Vagina (tissue), 2 donors: ENCODE measurements around the gene NR4A2. TPM values are rescaled to one million over a fixed set of nuclear protein-coding genes. Genes with fewer than 3 reads are reported as not detected.
"Not testable (repeated sequence)": the region's sequence is repeated elsewhere in the genome, so short reads cannot be mapped to it uniquely, and the experiment has no call there.

ENCODE experiments used
- DNase-seq, 2 donors: peaks; one replicate each; pipeline ENCODE4 v3.0.0-alpha.2; 2017; ENCODE audit errors: extremely low spot score in 2 of 2
- H3K27ac ChIP-seq: fragments of 200-600 bp; sonication (generic); one replicate; pipeline ENCODE4 v1.5.1; 2019
- H3K27me3 ChIP-seq: fragments of 200-600 bp; sonication (generic); one replicate; pipeline ENCODE4 v1.5.1; 2019
- H3K36me3 ChIP-seq, 2 donors: fragments of 200-600 bp; sonication (generic); one replicate each; pipeline ENCODE4 v1.5.1; 2017 to 2019
- H3K4me1 ChIP-seq: fragments of 200-600 bp; sonication (generic); one replicate; pipeline ENCODE4 v1.5.1; 2019
- H3K4me3 ChIP-seq, 2 donors: fragments of 200-600 bp; sonication (generic); 1 replicate in 1 of 2; 2 replicates in 1 of 2; pipeline ENCODE4 v1.5.1; 2016 to 2019
- H3K9me3 ChIP-seq: fragments of 200-600 bp; sonication (generic); one replicate; pipeline ENCODE4 v1.5.1; 2019
- POLR2A ChIP-seq, 2 donors: fragments of 450-650 bp; IDR thresholded peaks; one replicate each; pipeline ENCODE4 v1.6.1; 2017; ENCODE audit warnings: antibody characterized with exemption in 2 of 2, mild to moderate bottlenecking in 2 of 2, moderate library complexity in 2 of 2
- POLR2AphosphoS5 ChIP-seq, 2 donors: sonication (generic); formaldehyde crosslinking; IDR thresholded peaks; one replicate each; pipeline ENCODE4 v1.9.0; 2017; ENCODE audit warnings: antibody characterized with exemption in 2 of 2, mild to moderate bottlenecking in 2 of 2, low read depth in 1 of 2; ENCODE audit not compliant: insufficient read depth in 1 of 2
- intact Hi-C: fragments of 100-400 bp; cut with DNase I; formaldehyde crosslinking; loops from one replicate; pipeline ENCODE4 v1.15.1; 2023
- total RNA-seq: library from RNA; depleted of rRNA; stranded (reverse); fragments of >200 nt; gene quantifications from one replicate; pipeline ENCODE4 v1.2.3, GENCODE V29; 2016
- TF ChIP-seq, protein P1 (sequence below), 3 experiments: fragments of 450-650 bp in 2 of 3; fragments of 200-600 bp in 1 of 3; sonication (generic) in 1 of 3; IDR thresholded peaks; one replicate each; pipeline ENCODE4 v1.5.1; 2017 to 2019; ENCODE audit warnings: antibody characterized with exemption in 3 of 3, mild to moderate bottlenecking in 2 of 3, moderate library complexity in 2 of 3

The NR4A2 gene
- total RNA-seq, 1 donor from 2014 or later, result 17.2 TPM

DNA sequence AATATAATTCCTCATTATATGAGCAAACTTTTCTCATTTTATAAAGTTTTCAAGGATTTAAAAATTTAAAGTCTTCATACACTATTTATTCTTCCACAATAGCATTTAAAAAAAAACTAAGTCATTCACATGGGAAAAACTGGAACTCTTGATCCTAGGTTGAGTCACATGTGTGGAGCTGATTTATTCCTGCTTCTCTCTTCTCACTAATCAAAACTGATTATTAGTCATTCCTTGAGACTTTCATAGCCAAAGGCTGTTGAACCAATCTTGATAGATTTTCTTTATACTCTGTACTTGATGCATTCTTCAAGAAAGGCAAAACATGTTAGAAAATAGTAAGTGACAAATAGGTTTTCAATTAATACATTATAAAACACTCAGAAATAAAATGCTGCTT lies 27.4 kb downstream of the NR4A2 start:
- Histone ChIP-seq H3K9me3 (no peaks in the 10 kb centered on the region), H3K36me3 (no peaks in the 10 kb centered on the region), H3K27ac (no peak overlapping the region), H3K4me1 (no peaks in the 10 kb centered on the region), H3K4me3 (no peak overlapping the region), H3K27me3 (no peaks in the 10 kb centered on the region)
- DNase-seq, result no peak
- TF ChIP-seq POLR2A (IDR thresholded peaks at IDR 0.05) (no peak), POLR2AphosphoS5 (IDR thresholded peaks at IDR 0.05; ENCODE audit: insufficient read depth in 1 of 2, low read depth in 1 of 2) (no peak)
- TF ChIP-seq, protein P1, sequence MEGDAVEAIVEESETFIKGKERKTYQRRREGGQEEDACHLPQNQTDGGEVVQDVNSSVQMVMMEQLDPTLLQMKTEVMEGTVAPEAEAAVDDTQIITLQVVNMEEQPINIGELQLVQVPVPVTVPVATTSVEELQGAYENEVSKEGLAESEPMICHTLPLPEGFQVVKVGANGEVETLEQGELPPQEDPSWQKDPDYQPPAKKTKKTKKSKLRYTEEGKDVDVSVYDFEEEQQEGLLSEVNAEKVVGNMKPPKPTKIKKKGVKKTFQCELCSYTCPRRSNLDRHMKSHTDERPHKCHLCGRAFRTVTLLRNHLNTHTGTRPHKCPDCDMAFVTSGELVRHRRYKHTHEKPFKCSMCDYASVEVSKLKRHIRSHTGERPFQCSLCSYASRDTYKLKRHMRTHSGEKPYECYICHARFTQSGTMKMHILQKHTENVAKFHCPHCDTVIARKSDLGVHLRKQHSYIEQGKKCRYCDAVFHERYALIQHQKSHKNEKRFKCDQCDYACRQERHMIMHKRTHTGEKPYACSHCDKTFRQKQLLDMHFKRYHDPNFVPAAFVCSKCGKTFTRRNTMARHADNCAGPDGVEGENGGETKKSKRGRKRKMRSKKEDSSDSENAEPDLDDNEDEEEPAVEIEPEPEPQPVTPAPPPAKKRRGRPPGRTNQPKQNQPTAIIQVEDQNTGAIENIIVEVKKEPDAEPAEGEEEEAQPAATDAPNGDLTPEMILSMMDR (IDR thresholded peaks at IDR 0.05), result no peak
- intact Hi-C loops, result no loop called here

DNA sequence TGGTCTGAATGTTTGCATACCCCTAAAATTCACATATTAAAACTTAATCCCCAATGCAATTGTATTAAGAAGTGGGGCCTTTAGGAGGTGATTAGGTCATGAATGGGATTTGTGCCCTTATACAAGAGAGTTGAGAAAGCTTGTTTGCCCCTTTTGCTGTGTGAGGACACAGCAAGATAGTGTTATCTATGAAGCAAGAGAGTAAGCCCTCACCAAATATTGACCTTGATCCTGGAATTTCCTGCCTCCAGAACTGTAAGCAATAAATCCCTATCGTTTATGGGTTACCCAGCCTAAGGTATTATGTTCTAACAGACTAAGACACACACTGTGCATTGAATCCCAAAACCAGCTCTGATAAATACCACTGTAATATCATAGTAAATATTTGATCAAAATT lies 32.2 kb downstream of the NR4A2 start:
- H3K9me3 ChIP-seq, result no peaks in the 10 kb centered on the region
- no peak overlapping the region for H3K27ac ChIP-seq
- no peaks in the 10 kb centered on the region for H3K36me3 ChIP-seq
- TF ChIP-seq, protein P1 (IDR thresholded peaks at IDR 0.05), result no peak
- TF ChIP-seq POLR2A (IDR thresholded peaks at IDR 0.05), result no peak
- TF ChIP-seq POLR2AphosphoS5 (IDR thresholded peaks at IDR 0.05; ENCODE audit: insufficient read depth in 1 of 2, low read depth in 1 of 2), result no peak
- H3K4me1 ChIP-seq, result no peaks in the 10 kb centered on the region
- DNase-seq, result no peak
- no peak overlapping the region for H3K4me3 ChIP-seq
- intact Hi-C loops, result no loop called here
- H3K27me3 ChIP-seq, result no peaks in the 10 kb centered on the region

DNA sequence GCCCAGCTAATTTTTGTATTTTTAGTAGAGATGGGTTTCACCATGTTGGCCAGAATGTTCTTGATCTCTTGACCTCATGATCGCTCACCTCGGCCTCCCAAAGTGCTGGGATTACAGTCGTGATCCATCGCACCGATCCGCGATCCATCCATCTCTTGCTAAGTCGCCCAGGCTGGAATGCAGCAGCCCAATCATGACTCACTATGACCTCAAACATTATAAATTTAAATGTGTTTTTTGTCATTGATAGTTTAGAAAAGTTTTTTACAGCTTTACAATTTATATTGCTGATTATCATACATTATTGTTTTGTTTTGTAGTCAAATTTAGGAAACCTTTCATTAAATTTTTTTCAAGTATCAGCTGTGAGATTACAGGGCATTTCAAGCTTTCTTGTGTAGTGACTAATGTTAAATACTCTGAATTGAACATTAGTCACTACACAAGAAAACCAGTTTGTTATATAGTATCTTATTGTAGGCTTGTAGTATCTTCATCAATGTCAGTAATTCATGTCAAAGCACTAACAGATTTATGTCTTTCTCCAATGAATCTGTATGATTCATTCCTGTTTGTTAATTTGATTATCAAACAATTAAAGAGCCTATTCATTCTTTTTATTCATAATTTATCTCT lies 37.5 kb downstream of the NR4A2 start:
- no peaks in the 10 kb centered on the region for H3K9me3 ChIP-seq
- H3K27ac ChIP-seq, result no peak overlapping the region
- no peak for DNase-seq
- H3K4me1 ChIP-seq, result no peaks in the 10 kb centered on the region
- TF ChIP-seq, protein P1 (IDR thresholded peaks at IDR 0.05), result no peak
- TF ChIP-seq POLR2AphosphoS5 (IDR thresholded peaks at IDR 0.05; ENCODE audit: insufficient read depth in 1 of 2, low read depth in 1 of 2) (no peak), POLR2A (IDR thresholded peaks at IDR 0.05) (no peak)
- intact Hi-C loops, result no loop called here
- H3K4me3 ChIP-seq, result no peak overlapping the region
- no peaks in the 10 kb centered on the region for H3K27me3 ChIP-seq
- no peaks in the 10 kb centered on the region for H3K36me3 ChIP-seq

DNA sequence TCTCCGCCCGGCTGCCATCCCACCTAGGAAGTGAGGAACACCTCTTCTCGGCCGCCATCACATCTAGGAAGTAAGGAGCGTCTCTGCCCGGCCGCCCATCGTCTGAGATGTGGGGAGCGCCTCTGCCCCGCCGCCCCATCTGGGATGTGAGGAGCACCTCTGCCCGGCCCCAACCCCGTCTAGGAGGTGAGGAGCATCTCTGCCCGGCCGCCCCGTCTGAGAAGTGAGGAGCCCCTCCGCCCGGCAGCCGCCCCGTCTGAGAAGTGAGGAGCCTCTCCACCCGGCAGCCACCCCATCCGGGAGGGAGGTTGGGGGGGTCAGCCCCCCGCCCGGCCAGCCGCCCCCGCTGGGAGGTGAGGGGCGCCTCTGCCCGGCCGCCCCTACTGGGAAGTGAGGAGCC lies 39.1 kb downstream of the NR4A2 start:
- H3K4me3 ChIP-seq, intact Hi-C loops, H3K36me3 ChIP-seq, H3K27me3 ChIP-seq, DNase-seq, H3K9me3 ChIP-seq, H3K27ac ChIP-seq, H3K4me1 ChIP-seq: not testable (repeated sequence)

DNA sequence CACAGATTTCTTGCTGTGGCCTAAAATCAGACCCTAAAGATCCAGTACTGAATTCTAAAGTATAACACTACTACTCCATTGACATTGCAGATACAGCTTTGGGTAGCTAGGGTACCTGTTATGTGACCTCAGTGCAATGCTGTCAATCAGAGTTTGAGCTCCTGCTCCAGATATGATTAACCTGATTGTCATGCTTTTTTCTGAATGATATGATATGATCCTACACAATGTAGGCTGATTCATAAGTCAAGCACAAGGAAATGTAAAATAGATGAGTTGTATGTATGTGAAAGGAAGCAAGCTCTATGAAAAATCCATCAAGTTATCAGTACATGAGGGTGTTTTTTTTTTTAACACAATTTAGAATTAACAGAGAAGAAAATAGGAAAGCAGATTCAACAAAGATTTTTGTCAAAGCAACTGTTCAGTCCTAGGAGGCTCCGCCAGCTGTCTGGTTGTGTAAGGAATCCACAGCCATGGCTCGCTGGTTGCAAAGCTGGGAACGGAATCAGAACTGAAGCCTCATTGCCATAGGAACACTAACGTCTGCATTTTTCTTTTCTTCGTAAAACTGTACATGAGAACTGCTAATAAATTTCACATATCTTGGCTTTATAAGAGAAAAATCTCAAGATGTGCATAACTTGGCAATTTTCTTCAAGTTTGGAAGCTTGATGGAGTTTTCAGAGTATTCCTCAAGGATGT lies 52.9 kb downstream of the NR4A2 start:
- H3K36me3 ChIP-seq, result no peaks in the 10 kb centered on the region
- H3K4me3 ChIP-seq, result no peak overlapping the region
- no peaks in the 10 kb centered on the region for H3K9me3 ChIP-seq
- no peaks in the 10 kb centered on the region for H3K27me3 ChIP-seq
- TF ChIP-seq, protein P1 (IDR thresholded peaks at IDR 0.05), result no peak
- TF ChIP-seq POLR2AphosphoS5 (IDR thresholded peaks at IDR 0.05; ENCODE audit: insufficient read depth in 1 of 2, low read depth in 1 of 2), result no peak
- no peak for TF ChIP-seq POLR2A (IDR thresholded peaks at IDR 0.05)
- no peaks in the 10 kb centered on the region for H3K4me1 ChIP-seq
- no peak overlapping the region for H3K27ac ChIP-seq
- DNase-seq, result no peak
- intact Hi-C loops, result no loop called here

Other genes starting within 250 kb of the NR4A2 start
- 30.4 TPM for gene GPD2, start 103.7 kb upstream of the NR4A2 start, total RNA-seq